Mesothelial cell of epicardium (in vitro differentiated cells): ENCODE data around the gene RABL6. TPM values are rescaled to one million over a fixed set of nuclear protein-coding genes. Genes with fewer than 3 reads are reported as not detected.

Experiments used
- DNase-seq, 2 experiments: peaks; one replicate each; pipeline ENCODE4 v3.0.0; 2021; ENCODE audit warnings: low spot score in 2 of 2; ENCODE audit not compliant: unreplicated experiment in 2 of 2
- H3K27ac Mint-ChIP-seq: 2 replicates; pipeline ENCODE4 v1.8.0; 2021; ENCODE audit warnings: mixed read lengths
- H3K27me3 Mint-ChIP-seq: 2 replicates; pipeline ENCODE4 v1.8.0; 2021; ENCODE audit warnings: low read depth, mixed read lengths
- H3K36me3 Mint-ChIP-seq: 2 replicates; pipeline ENCODE4 v1.8.0; 2021; ENCODE audit warnings: mixed read lengths
- H3K4me1 Mint-ChIP-seq: 2 replicates; pipeline ENCODE4 v1.8.0; 2021; ENCODE audit warnings: mixed read lengths
- H3K4me3 Mint-ChIP-seq: 2 replicates; pipeline ENCODE4 v1.8.0; 2021; ENCODE audit warnings: mild to moderate bottlenecking, moderate library complexity, mixed read lengths
- H3K9me3 Mint-ChIP-seq: 2 replicates; pipeline ENCODE4 v1.8.0; 2021; ENCODE audit warnings: mixed read lengths
- total RNA-seq: library from RNA; stranded (reverse); gene quantifications from 3 replicates; pipeline ENCODE4 v1.2.1, GENCODE V29; 2021
- TF ChIP-seq, protein P1 (sequence below): fragments of 200-600 bp; sonication (generic); IDR thresholded peaks from one replicate; pipeline ENCODE4 v1.5.0; 2021; ENCODE audit warnings: antibody characterized with exemption; ENCODE audit not compliant: unreplicated experiment

The RABL6 gene
- total RNA-seq, 1 donor from 2014 or later, result 124 TPM

DNA sequence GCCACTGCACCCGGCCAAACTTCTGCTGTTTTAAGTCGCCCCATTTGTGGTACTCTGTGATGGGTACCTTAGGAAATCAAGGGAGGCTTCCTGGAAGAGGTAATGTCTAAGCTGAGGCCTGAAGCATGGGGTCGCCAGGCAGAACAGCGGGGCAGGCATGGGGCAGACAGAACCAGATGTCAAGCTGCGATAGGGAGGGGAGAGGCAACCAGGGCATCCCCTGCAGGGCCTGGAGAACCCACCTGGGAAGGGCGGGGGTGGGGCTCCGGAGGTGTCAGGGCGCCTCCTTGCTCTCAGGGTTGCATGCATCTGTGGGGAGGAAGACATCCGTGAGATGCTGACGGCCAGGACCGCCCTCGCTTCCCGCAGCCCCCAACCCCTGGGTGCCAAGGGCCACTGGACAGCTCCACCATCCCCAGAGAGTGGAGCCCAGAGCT is 46.2 kb upstream of the RABL6 start:
- peaks cover 3% of the 10 kb centered on the region for H3K4me1 Mint-ChIP-seq
- H3K27me3 Mint-ChIP-seq, result no peaks in the 10 kb centered on the region
- H3K36me3 Mint-ChIP-seq, result no peaks in the 10 kb centered on the region
- no peak overlapping the region for H3K4me3 Mint-ChIP-seq
- TF ChIP-seq, protein P1, sequence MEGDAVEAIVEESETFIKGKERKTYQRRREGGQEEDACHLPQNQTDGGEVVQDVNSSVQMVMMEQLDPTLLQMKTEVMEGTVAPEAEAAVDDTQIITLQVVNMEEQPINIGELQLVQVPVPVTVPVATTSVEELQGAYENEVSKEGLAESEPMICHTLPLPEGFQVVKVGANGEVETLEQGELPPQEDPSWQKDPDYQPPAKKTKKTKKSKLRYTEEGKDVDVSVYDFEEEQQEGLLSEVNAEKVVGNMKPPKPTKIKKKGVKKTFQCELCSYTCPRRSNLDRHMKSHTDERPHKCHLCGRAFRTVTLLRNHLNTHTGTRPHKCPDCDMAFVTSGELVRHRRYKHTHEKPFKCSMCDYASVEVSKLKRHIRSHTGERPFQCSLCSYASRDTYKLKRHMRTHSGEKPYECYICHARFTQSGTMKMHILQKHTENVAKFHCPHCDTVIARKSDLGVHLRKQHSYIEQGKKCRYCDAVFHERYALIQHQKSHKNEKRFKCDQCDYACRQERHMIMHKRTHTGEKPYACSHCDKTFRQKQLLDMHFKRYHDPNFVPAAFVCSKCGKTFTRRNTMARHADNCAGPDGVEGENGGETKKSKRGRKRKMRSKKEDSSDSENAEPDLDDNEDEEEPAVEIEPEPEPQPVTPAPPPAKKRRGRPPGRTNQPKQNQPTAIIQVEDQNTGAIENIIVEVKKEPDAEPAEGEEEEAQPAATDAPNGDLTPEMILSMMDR, result no peak
- DNase-seq, result no peak
- no peaks in the 10 kb centered on the region for H3K9me3 Mint-ChIP-seq
- H3K27ac Mint-ChIP-seq, result no peak overlapping the region

DNA sequence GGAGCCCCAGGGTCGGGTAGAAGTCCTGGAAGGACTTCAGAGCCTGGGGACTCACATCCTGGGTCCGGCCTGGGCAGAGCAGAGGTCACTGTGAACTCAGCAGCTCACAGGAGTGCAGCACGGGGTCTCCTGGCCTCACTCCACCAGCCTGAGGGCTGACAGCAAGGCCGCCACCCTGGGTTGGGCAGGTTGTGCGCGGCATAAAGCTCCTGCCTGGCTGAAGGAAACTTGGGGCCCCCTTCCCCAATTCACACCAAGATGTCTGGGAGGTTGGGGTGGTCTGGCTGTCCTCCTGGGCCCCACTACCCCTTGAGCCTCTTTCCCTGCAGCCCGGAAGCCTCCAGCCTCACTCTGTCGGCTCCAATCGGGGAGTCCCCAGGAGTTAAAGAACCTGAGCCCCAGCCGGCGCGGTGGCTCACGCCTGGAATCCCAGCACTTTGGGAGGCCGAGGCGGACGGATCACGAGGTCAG is 45.5 kb upstream of the RABL6 start:
- Mint-ChIP-seq H3K36me3 (no peaks in the 10 kb centered on the region), H3K9me3 (no peaks in the 10 kb centered on the region)

GRCh38 chr9:136762915-136763648 is 44.7 kb upstream of the RABL6 start:
- H3K27me3 Mint-ChIP-seq, result peaks cover 12% of the 10 kb centered on the region
- TF ChIP-seq, protein P1, result no peak
- H3K4me1 Mint-ChIP-seq, result peaks cover 7% of the 10 kb centered on the region
- H3K36me3 Mint-ChIP-seq, result no peaks in the 10 kb centered on the region
- H3K27ac Mint-ChIP-seq, result no peak overlapping the region
- no peaks in the 10 kb centered on the region for H3K9me3 Mint-ChIP-seq
- DNase-seq, result no peak
- H3K4me3 Mint-ChIP-seq, result no peak overlapping the region

More for the DNA sequence above, 45.5 kb upstream of the RABL6 start:
- Mint-ChIP-seq H3K4me3 (no peak overlapping the region), H3K27ac (no peak overlapping the region), H3K4me1 (peaks cover 7% of the 10 kb centered on the region), H3K27me3 (peaks cover 6% of the 10 kb centered on the region)
- no peak for DNase-seq
- TF ChIP-seq, protein P1, result no peak

- no peak for DNase-seq
- no peaks in the 10 kb centered on the region for H3K9me3 Mint-ChIP-seq
- no peaks in the 10 kb centered on the region for H3K36me3 Mint-ChIP-seq
- H3K27ac Mint-ChIP-seq, result no peak overlapping the region
- peaks cover 13% of the 10 kb centered on the region for H3K27me3 Mint-ChIP-seq
- H3K4me3 Mint-ChIP-seq, result no peak overlapping the region
- H3K4me1 Mint-ChIP-seq, result peaks cover 7% of the 10 kb centered on the region
- TF ChIP-seq, protein P1, result no peak
Observed at GRCh38 chr9:136763649-136764035, 44.1 kb upstream of the RABL6 start.

- Mint-ChIP-seq H3K36me3 (no peaks in the 10 kb centered on the region), H3K9me3 (no peaks in the 10 kb centered on the region), H3K4me1 (peaks cover 7% of the 10 kb centered on the region), H3K27ac (no peak within 1 kb of the TSS), H3K27me3 (peaks cover 13% of the 10 kb centered on the region), H3K4me3 (no peak within 1 kb of the TSS)
- TF ChIP-seq, protein P1, result no peak
- DNase-seq, result no peak
Observed at GRCh38 chr9:136764301-136764891, 43.4 kb upstream of the RABL6 start, which contains the start of gene LCN15. TSS of gene LCN15 (minus strand) at chr9:136764518. CDS start at chr9:136764488, 30 bp downstream.
